ENCODE data around the gene AKR1E2. TPM values are rescaled to one million over a fixed set of nuclear protein-coding genes. Genes with fewer than 3 reads are reported as not detected.

Gene AKR1E2
- total and polyA plus RNA-seq, 2 donors (not counting 3 experiments of a cell fraction or from before 2014, with no cell fraction given), result 4.0 to 8.2 TPM

- DNase-seq (ENCODE audit: low read depth, low spot score) (no peak), FAIRE-seq (no peak)
- no TSS peak for BruUV-seq (replicated peaks)
- dilution Hi-C loops (cut with MboI; ENCODE audit: extremely low pct_ligation_motif_present, low sequenced_read_pairs), result no loop called here
- CTCF ChIA-PET, result interaction anchor here (1.1 to 1.4 kb wide), 3 partner anchors 31 to 41 kb away, joined by 3 to 4 read pairs (median 4); no protein-coding TSS in a partner anchor
- POLR2A ChIA-PET, result no interaction called here
- H3K9me3 ChIP-seq (replicated peaks; ENCODE audit: control insufficient read depth, insufficient read depth, low read length), result no peaks in the 10 kb centered on the region
- H3K27ac ChIP-seq (ENCODE audit: insufficient read depth, low read depth, low read length), result no peak overlapping the region
- no peak overlapping the region for H3K9ac ChIP-seq (replicated peaks; ENCODE audit: extremely low read depth, insufficient read depth, low read length)
- no peak overlapping the region for H3K4me3 ChIP-seq (replicated peaks in 1 of 3; ENCODE audit: insufficient read depth in 1 of 3, low read depth in 1 of 3, low read length in 3 of 3)
- TF ChIP-seq JUN (IDR thresholded peaks at IDR 0.05; ENCODE audit: borderline replicate concordance, insufficient read depth, insufficient read length, low read depth) (no peak), GATA2 (IDR thresholded peaks at IDR 0.05; ENCODE audit: insufficient read depth, insufficient read length, low read depth, low read length) (no peak), FOS (IDR thresholded peaks at IDR 0.05; ENCODE audit: borderline replicate concordance, insufficient read depth, low read length) (no peak), MAX (IDR thresholded peaks at IDR 0.05; ENCODE audit: insufficient read depth, insufficient read length) (no peak), CTCF (IDR thresholded peaks at IDR 0.05; ENCODE audit: extremely low read depth in 1 of 2, insufficient read depth in 1 of 2, low read depth in 1 of 2, low read length in 2 of 2) (no peak)
- no peak overlapping the region for H2AFZ ChIP-seq (ENCODE audit: low read depth, low read length)
- H3K4me1 ChIP-seq (ENCODE audit: control insufficient read depth, extremely low read depth, insufficient read depth, low read length), result peaks cover 37% of the 10 kb centered on the region
- no peaks in the 10 kb centered on the region for H4K20me1 ChIP-seq (replicated peaks; ENCODE audit: control insufficient read depth, extremely low read depth, insufficient read depth, low read length)
- H3K4me2 ChIP-seq (ENCODE audit: insufficient read depth, low read length), result no peak overlapping the region
- no peaks in the 10 kb centered on the region for H3K27me3 ChIP-seq (ENCODE audit: control insufficient read depth in 2 of 2, insufficient read depth in 2 of 2, low read length in 2 of 2)
- intact Hi-C loops (cut with micrococcal nuclease), result loop anchor here (5.0 kb wide), 2 partner anchors 85 to 1345 kb away; no protein-coding TSS in a partner anchor
- no peaks in the 10 kb centered on the region for H3K9me1 ChIP-seq (replicated peaks; ENCODE audit: control insufficient read depth, extremely low read depth, insufficient read depth, low read length)
- H3K36me3 ChIP-seq (ENCODE audit: control insufficient read depth in 2 of 2, extremely low read depth in 1 of 2, insufficient read depth in 2 of 2, low read length in 2 of 2), result no peaks in the 10 kb centered on the region
- no peaks in the 10 kb centered on the region for H3K79me2 ChIP-seq (ENCODE audit: control insufficient read depth, insufficient read depth, low read length)
These were observed 14.0 kb upstream of the AKR1E2 start for GRCh38 chr10:4812046-4812445.
